Astrocyte of the spinal cord (primary cell): ENCODE data around the gene FAM171A1.

Experiments used
- DNase-seq: peaks from one replicate; pipeline ENCODE4 v3.0.0; 2011; ENCODE audit warnings: low read depth, low spot score
- H3K4me3 ChIP-seq: 2 replicates; pipeline ENCODE4 v1.5.1; 2011; ENCODE audit warnings: low read depth, mild to moderate bottlenecking, low read length, moderate library complexity
- CTCF ChIP-seq: IDR thresholded peaks from 2 replicates; pipeline ENCODE4 v1.5.1; 2012; ENCODE audit warnings: low read depth, mild to moderate bottlenecking, low read length, inconsistent platforms
- in situ Hi-C: cut with HindIII; loops from 2 replicates; pipeline ENCODE4 v1.10.0; 2017; ENCODE audit warnings: low sequenced_read_pairs

The FAM171A1 gene

GRCh38 chr10:15374156-15374555 lies 3.1 kb upstream of the FAM171A1 start:
- no peak for DNase-seq
- no peak for TF ChIP-seq CTCF
- in situ Hi-C loops, result no loop called here
- no peak overlapping the region for H3K4me3 ChIP-seq

GRCh38 chr10:15373199-15373598 lies 2.1 kb upstream of the FAM171A1 start:
- in situ Hi-C loops, result no loop called here
- H3K4me3 ChIP-seq, result no peak overlapping the region
- no peak for TF ChIP-seq CTCF
- no peak for DNase-seq

- no peak for TF ChIP-seq CTCF
- DNase-seq, result peak; percentile 25
- in situ Hi-C loops, result no loop called here
- H3K4me3 ChIP-seq, result peak overlapping the region; percentile 65
Measured at GRCh38 chr10:15370212-15370855, 755 bp downstream of the FAM171A1 start.

- H3K4me3 ChIP-seq, result peak overlapping the region; percentile 65
- DNase-seq, result peak; percentile 29
Measured at GRCh38 chr10:15369256-15370211, 1.6 kb downstream of the FAM171A1 start.

GRCh38 chr10:15368101-15368855 lies 2.8 kb downstream of the FAM171A1 start:
- DNase-seq, result no peak

More at GRCh38 chr10:15369256-15370211, 1.6 kb downstream of the FAM171A1 start:
- no peak for TF ChIP-seq CTCF
- in situ Hi-C loops, result no loop called here

More at GRCh38 chr10:15368101-15368855, 2.8 kb downstream of the FAM171A1 start:
- no peak overlapping the region for H3K4me3 ChIP-seq
- no peak for TF ChIP-seq CTCF
- in situ Hi-C loops, result no loop called here
